Measurements from ENCODE around the gene KLHL29. TPM values are rescaled to one million over a fixed set of nuclear protein-coding genes. Genes with fewer than 3 reads are reported as not detected.

KLHL29 gene
- total and polyA plus RNA-seq, 2 experiments from 2014 or later, result 5.6 to 11.0 TPM

DNA sequence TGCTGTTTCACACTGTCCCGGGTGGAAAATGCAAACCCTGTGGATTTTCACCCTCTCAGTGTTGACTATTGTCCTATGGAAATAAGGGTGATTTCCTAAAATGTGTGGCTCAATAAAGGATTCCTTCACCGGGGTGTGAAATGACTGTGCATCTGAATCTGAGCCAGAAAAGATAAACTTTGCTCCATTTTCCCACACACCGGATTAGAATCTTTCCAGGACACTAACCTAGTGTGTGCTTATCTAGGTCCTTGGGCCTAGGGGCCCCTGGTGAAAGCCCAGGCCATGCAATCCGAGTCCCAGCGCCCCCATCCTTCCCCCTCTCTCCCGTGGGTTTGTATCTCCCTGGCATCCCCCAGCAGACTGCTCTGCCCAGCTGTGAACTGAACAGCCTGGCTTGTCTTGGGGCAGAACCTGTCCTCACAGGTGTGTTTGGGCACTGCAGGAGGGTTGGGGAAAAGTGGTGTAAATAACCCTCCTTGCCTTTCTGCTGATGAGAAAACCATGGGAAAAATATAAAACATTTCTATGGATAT lies 17.3 kb downstream of the KLHL29 start:
- Histone ChIP-seq H3K27ac (no peak overlapping the region), H3K4me3 (no peak overlapping the region), H3K27me3 (no peaks in the 10 kb centered on the region), H3K9me3 (ENCODE audit: low read depth) (no peaks in the 10 kb centered on the region), H3K36me3 (no peaks in the 10 kb centered on the region), H3K4me1 (ENCODE audit: low read depth) (peaks cover 21% of the 10 kb centered on the region)
- TF ChIP-seq, protein P1, sequence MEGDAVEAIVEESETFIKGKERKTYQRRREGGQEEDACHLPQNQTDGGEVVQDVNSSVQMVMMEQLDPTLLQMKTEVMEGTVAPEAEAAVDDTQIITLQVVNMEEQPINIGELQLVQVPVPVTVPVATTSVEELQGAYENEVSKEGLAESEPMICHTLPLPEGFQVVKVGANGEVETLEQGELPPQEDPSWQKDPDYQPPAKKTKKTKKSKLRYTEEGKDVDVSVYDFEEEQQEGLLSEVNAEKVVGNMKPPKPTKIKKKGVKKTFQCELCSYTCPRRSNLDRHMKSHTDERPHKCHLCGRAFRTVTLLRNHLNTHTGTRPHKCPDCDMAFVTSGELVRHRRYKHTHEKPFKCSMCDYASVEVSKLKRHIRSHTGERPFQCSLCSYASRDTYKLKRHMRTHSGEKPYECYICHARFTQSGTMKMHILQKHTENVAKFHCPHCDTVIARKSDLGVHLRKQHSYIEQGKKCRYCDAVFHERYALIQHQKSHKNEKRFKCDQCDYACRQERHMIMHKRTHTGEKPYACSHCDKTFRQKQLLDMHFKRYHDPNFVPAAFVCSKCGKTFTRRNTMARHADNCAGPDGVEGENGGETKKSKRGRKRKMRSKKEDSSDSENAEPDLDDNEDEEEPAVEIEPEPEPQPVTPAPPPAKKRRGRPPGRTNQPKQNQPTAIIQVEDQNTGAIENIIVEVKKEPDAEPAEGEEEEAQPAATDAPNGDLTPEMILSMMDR (IDR thresholded peaks at IDR 0.05; ENCODE audit: low read depth, low read length), result no peak
- DNase-seq (ENCODE audit: low read depth in 1 of 2, low spot score in 1 of 2), result no peak

- H3K36me3 ChIP-seq, result no peaks in the 10 kb centered on the region
- no peaks in the 10 kb centered on the region for H3K9me3 ChIP-seq (ENCODE audit: low read depth)
- TF ChIP-seq, protein P1 (IDR thresholded peaks at IDR 0.05; ENCODE audit: low read depth, low read length), result peak; percentile 38
- no peaks in the 10 kb centered on the region for H3K27me3 ChIP-seq
- DNase-seq (ENCODE audit: low read depth in 1 of 2, low spot score in 1 of 2), result peak; percentile 57 to 83
- peaks cover 21% of the 10 kb centered on the region for H3K4me1 ChIP-seq (ENCODE audit: low read depth)
- H3K27ac ChIP-seq, result peak overlapping the region; percentile 47
- no peak overlapping the region for H3K4me3 ChIP-seq
Observed at GRCh38 chr2:23404426-23404825, 19.4 kb downstream of the KLHL29 start.

DNA sequence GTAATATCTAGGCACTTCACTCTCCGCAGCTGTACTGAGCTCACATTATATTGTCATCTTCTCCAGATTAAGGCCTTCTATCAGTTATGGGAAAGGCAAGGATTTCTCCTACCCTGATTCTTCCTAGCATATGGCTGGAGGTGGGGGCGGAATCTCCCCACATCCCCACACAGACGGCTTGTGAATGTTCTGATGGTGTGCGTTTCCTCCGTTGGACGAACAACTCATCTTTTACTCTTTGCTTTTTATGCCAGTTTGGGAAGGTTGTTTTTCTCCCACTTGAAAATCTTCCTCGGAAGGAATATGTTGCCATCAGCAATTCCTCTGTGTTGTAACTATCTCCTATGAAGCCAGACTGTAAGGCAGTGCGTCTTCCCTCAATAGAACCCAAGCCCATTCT lies 24.3 kb downstream of the KLHL29 start:
- H3K9me3 ChIP-seq (ENCODE audit: low read depth), result no peaks in the 10 kb centered on the region
- DNase-seq (ENCODE audit: low read depth in 1 of 2, low spot score in 1 of 2), result no peak
- peaks cover 7% of the 10 kb centered on the region for H3K4me1 ChIP-seq (ENCODE audit: low read depth)
- no peaks in the 10 kb centered on the region for H3K27me3 ChIP-seq
- H3K27ac ChIP-seq, result no peak overlapping the region
- TF ChIP-seq, protein P1 (IDR thresholded peaks at IDR 0.05; ENCODE audit: low read depth, low read length), result no peak
- no peaks in the 10 kb centered on the region for H3K36me3 ChIP-seq
- no peak overlapping the region for H3K4me3 ChIP-seq

GRCh38 chr2:23410596-23410995 lies 25.6 kb downstream of the KLHL29 start:
- no peak overlapping the region for H3K27ac ChIP-seq

GRCh38 chr2:23411752-23412431 lies 26.9 kb downstream of the KLHL29 start:
- no peak overlapping the region for H3K27ac ChIP-seq

More at GRCh38 chr2:23410596-23410995, 25.6 kb downstream of the KLHL29 start:
- no peak overlapping the region for H3K4me3 ChIP-seq
- H3K27me3 ChIP-seq, result no peaks in the 10 kb centered on the region
- no peaks in the 10 kb centered on the region for H3K36me3 ChIP-seq
- no peaks in the 10 kb centered on the region for H3K4me1 ChIP-seq (ENCODE audit: low read depth)
- DNase-seq (ENCODE audit: low read depth in 1 of 2, low spot score in 1 of 2), result no peak
- TF ChIP-seq, protein P1 (IDR thresholded peaks at IDR 0.05; ENCODE audit: low read depth, low read length), result no peak
- no peaks in the 10 kb centered on the region for H3K9me3 ChIP-seq (ENCODE audit: low read depth)

More at GRCh38 chr2:23411752-23412431, 26.9 kb downstream of the KLHL29 start:
- Histone ChIP-seq H3K4me3 (no peak overlapping the region), H3K9me3 (ENCODE audit: low read depth) (no peaks in the 10 kb centered on the region), H3K36me3 (no peaks in the 10 kb centered on the region), H3K4me1 (ENCODE audit: low read depth) (no peaks in the 10 kb centered on the region), H3K27me3 (no peaks in the 10 kb centered on the region)
- DNase-seq (ENCODE audit: low read depth in 1 of 2, low spot score in 1 of 2), result peak in 1 of 2 donors; percentile 71
- TF ChIP-seq, protein P1 (IDR thresholded peaks at IDR 0.05; ENCODE audit: low read depth, low read length), result no peak
